ENCODE data around the gene MACROD2.

MACROD2 gene

GRCh38 chr20:16095226-16095625, 2099.9 kb downstream of the MACROD2 start:
- no peak for DNase-seq (ENCODE audit: low read depth, low spot score)

GRCh38 chr20:16096756-16097326, 2101.5 kb downstream of the MACROD2 start:
- no peak for DNase-seq (ENCODE audit: low read depth, low spot score)

GRCh38 chr20:16097788-16098187, 2102.5 kb downstream of the MACROD2 start:
- DNase-seq (ENCODE audit: low read depth, low spot score): no peak

GRCh38 chr20:16098890-16099639, 2103.7 kb downstream of the MACROD2 start:
- no peak for DNase-seq (ENCODE audit: low read depth, low spot score)

- DNase-seq (ENCODE audit: low read depth, low spot score): no peak
These were observed 2104.8 kb downstream of the MACROD2 start for GRCh38 chr20:16100111-16100510.

GRCh38 chr20:16100767-16101166, 2105.5 kb downstream of the MACROD2 start:
- no peak for DNase-seq (ENCODE audit: low read depth, low spot score)
